ENCODE results near the gene ZNF385A.

GRCh38 chr12:54394986-54395385 is 10.5 kb upstream of the ZNF385A start:
- TF ChIP-seq ARNTL (CRISPR knock-in tag; IDR thresholded peaks at IDR 0.05; ENCODE audit: borderline replicate concordance, low read depth) (no peak), CSDC2 (CRISPR knock-in tag; IDR thresholded peaks at IDR 0.05) (no peak), GLIS3 (CRISPR knock-in tag; IDR thresholded peaks at IDR 0.05) (no peak), ESRRG (CRISPR knock-in tag; IDR thresholded peaks at IDR 0.05) (no peak), ZC3H10 (CRISPR knock-in tag; IDR thresholded peaks at IDR 0.05) (no peak), OSR1 (CRISPR knock-in tag; IDR thresholded peaks at IDR 0.05) (no peak), ZNF70 (CRISPR knock-in tag; IDR thresholded peaks at IDR 0.05) (no peak), ZFP3 (CRISPR knock-in tag; IDR thresholded peaks at IDR 0.05) (no peak), ZFP30 (CRISPR knock-in tag; IDR thresholded peaks at IDR 0.05) (no peak)

Data from SK-N-SH treated with all-trans-retinoic acid at 6 μM for 48 hours (cell line).